GM19328 (cell line): ENCODE results near the gene P4HA2.
A peak's percentile ranks its signal among the peaks of the same experiment; 100 is the strongest.

Experiments used
- ATAC-seq: cut with Tn5 transposase; IDR thresholded peaks from one replicate; pipeline ENCODE4 v1.9.1; 2021; ENCODE audit warnings: mild to moderate bottlenecking, moderate library complexity; ENCODE audit not compliant: unreplicated experiment

Gene P4HA2

GRCh38 chr5:132204371-132205135 lies 23.1 kb downstream of the P4HA2 start:
- no peak for ATAC-seq

GRCh38 chr5:132203916-132204315 lies 23.7 kb downstream of the P4HA2 start:
- ATAC-seq, result no peak

- ATAC-seq, result no peak
Measured at GRCh38 chr5:132203464-132203818, 24.2 kb downstream of the P4HA2 start.

GRCh38 chr5:132202711-132203463 lies 24.8 kb downstream of the P4HA2 start:
- ATAC-seq, result no peak

GRCh38 chr5:132199116-132199680 lies 28.5 kb downstream of the P4HA2 start:
- no peak for ATAC-seq

- no peak for ATAC-seq
Measured at GRCh38 chr5:132198571-132198970, 29.1 kb downstream of the P4HA2 start.

GRCh38 chr5:132195727-132196126 lies 31.9 kb downstream of the P4HA2 start:
- ATAC-seq, result no peak

GRCh38 chr5:132193165-132193694 lies 34.4 kb downstream of the P4HA2 start:
- ATAC-seq, result no peak

GRCh38 chr5:132190161-132190817 lies 37.4 kb downstream of the P4HA2 start:
- peak; percentile 84 for ATAC-seq

GRCh38 chr5:132184588-132184987 lies 43.1 kb downstream of the P4HA2 start:
- no peak for ATAC-seq

GRCh38 chr5:132183723-132184122 lies 43.9 kb downstream of the P4HA2 start:
- ATAC-seq, result no peak

GRCh38 chr5:132182359-132183040 lies 45.2 kb downstream of the P4HA2 start:
- no peak for ATAC-seq

- ATAC-seq, result no peak
Measured at GRCh38 chr5:132181011-132181629, 46.5 kb downstream of the P4HA2 start.

- ATAC-seq, result no peak
Measured at GRCh38 chr5:132180134-132180745, 47.4 kb downstream of the P4HA2 start.

- ATAC-seq, result no peak
Measured at GRCh38 chr5:132179405-132179804, 48.2 kb downstream of the P4HA2 start.

- ATAC-seq, result no peak
Measured at GRCh38 chr5:132177691-132178149, 49.9 kb downstream of the P4HA2 start.

- ATAC-seq, result no peak
Measured at GRCh38 chr5:132176987-132177386, 50.7 kb downstream of the P4HA2 start.

- ATAC-seq, result no peak
Measured at GRCh38 chr5:132176521-132176945, 51.1 kb downstream of the P4HA2 start.

GRCh38 chr5:132162945-132163344 lies 64.7 kb downstream of the P4HA2 start:
- ATAC-seq, result no peak
